Inferior parietal cortex (tissue), 1 donor: ENCODE measurements around the gene TNS1.

Experiments used
- DNase-seq: peaks from one replicate; pipeline ENCODE4 v3.0.0-alpha.2; 2016; ENCODE audit errors: extremely low spot score

TNS1 gene

DNA sequence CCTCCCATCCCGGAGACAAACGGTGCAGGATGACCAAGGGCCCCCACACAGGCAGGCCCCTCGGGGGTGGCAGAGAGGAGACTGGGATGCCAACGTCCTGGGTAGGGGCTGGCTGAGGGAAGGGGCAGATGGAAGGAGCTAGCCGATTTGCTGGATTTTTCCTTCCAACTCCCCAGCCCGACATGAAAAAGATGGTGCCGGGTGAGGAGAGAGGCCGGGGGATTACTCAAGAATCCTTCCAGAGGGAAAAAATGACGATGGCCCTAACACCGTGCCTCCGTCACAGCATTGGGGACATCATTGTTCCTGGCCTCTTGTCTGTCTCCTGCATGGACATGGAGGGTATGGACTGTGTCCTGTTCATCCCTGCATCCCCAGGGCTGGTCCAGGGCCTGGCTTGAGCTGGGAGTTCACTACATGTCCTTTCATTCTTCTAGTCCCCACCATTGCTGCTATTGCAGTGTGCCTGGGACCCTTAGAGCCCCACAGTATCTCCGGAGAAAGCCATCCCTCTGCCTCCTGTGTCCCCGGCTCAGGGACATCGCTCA is 217.7 kb downstream of the TNS1 start:
- no peak for DNase-seq

DNA sequence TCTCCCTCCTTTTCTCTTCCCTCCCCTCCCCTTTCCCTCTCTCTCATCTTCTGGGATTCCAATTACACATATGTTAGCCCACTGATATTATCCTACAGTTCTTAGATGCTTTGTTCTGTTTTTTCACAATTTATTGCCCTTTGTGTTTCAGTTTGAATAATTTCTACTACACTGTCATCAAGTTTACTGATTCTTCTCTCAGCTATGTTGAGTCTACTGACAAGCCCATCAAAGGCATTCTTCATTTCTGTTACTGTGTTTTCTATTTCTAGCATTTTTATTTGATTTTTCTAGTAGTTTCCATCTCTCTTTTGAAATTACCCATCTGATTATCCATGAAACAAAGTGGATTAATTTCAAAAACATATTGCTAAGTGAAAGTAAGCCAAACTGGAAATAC is 219.6 kb downstream of the TNS1 start:
- no peak for DNase-seq

DNA sequence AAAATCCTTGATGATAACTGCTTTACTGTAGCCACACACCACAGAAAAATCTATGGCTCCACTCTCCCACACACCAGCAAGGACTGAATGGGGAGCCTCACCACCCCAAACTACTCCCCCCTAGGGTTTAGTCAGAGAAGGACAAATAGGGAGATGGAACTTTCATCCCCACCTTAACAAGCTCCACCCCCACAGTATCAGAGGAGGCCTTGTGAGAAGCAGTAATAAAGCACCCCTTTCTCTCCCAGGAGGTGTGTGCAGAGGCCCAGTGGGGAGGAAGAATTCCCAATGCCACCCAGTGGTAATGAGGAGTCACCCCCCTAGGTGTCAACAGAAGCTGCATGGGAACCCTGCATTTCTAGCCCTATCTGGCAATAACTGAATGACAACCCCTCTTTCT is 224.9 kb downstream of the TNS1 start:
- DNase-seq = no peak

DNA sequence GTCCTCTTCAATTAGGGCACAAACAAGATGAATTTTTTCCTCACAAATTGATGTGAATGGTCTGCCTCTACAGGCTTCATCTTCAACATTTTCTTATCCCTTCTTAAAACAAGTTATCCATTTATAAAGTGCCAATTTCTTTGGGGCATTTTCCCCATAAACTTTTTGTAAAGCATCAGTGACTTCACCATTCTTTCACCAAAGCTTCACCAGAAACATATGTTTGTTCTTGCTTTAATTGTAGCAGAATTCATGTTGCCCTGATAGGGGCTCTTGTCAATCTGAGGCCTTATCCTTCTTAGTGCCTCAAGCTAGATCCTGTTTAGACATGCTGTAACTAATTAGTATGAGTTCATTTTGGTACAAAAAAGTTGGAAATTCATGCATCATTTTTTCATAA is 226.2 kb downstream of the TNS1 start:
- no peak for DNase-seq

DNA sequence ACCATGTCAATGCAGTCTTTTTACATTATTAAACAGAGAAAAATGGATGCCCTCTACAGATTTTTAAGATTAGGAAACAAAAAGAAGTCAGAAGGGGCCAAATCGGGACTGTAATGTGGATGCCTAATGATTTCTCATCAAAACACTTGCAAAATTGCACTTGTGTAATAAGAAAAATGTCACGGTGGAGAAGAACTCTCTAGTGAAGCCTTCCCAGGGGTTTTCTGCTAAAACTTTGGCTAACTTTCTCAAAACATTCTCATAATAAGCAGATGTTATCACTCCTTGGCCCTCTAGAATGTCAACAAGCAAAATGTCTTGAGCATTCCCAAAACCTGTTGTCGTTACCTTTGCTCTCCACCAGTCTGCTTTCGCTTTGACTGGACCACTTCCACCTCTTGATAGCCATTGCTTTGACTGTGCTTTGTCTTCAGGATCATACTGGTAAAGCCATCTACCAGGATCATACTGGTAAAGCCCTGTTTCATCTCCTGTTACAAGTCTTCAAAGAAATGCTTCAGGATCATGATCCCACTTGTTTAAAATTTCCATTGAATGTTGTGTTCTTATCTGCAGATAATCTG is 226.8 kb downstream of the TNS1 start:
- no peak for DNase-seq

DNA sequence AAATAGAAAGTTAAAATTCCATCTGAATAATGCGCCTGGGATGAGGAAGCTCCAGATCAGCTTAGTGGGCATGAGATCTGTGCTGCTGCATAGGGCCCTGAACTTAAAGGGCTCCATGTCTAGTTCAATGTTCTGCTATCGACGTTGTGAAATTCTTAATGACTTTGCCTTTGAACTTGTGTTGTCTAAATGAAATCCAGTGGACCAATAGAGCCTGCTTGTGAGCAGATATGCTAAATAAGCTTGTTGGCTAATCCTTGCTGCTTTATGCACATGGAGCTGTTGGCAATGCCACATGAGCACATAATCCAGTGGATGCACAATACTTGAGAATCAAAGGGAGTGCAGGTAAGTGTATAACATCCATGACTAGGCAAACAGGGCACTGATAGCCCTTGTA is 228.6 kb downstream of the TNS1 start:
- DNase-seq = no peak

DNA sequence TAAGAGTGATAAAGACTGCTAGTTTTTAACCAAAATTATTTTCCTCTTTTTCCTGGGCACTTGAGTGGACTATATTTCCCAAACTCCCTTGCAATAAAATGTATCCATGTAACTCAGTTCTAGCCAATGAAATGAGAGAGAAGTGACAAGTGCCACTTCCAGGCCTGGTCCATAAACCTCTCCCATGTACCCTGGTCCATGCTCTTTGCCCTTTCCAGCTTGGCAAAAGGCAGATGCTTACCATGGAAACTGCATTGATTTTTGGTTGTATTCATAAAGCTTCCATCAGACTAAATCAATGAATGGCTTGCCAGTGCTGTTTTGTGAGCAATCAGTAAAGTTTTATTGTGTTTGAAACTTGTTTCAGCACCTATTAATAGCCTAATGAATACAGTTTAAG is 229.3 kb downstream of the TNS1 start:
- no peak for DNase-seq

DNA sequence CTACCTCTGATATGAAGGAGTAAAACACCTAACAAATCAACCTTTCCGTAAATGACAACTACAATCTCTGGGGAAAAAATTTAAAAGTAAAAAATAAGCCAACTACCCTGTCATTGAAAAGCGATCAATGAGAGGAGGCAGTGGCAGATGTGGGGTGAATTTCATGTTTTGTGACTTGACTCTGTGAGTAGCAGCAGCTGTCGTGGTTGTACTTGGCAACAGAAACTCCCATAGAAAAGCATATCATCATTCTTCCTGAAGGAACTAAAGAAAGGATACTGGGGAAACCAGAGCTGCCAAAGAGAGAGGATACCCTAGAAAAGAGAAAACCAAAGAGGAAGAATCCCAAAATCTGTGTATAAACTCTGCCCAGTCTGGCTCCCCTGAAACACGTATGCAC is 236.4 kb downstream of the TNS1 start:
- no peak for DNase-seq

DNA sequence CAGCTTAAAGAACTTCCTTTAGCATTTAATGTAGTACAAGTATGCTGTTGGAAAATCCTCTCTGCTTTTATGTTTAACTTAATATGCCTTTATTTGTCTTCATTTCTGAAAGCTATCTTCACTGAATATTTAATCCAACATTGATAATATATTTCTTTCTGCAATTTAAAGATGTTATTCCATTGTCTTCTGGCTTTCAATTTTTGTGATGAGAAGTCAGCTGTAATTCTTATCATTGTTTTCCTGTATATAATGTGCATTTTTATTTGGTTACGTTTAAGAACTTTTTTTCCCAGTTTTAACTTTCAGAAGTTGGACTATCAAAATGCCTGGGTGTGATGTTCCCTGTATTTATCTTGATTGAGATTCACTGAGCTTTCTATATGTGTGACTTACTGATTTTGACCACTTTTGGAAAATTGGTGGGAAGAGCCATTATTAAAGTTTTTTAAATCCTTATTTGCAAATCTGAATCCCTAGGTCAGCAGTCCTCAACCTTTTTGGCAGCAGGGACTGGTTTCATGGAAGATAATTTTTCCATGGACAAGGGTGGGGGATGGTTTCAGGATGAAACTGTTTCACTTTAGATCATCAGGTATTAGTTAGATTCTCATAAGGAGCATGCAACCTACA is 241.0 kb downstream of the TNS1 start:
- no peak for DNase-seq

DNA sequence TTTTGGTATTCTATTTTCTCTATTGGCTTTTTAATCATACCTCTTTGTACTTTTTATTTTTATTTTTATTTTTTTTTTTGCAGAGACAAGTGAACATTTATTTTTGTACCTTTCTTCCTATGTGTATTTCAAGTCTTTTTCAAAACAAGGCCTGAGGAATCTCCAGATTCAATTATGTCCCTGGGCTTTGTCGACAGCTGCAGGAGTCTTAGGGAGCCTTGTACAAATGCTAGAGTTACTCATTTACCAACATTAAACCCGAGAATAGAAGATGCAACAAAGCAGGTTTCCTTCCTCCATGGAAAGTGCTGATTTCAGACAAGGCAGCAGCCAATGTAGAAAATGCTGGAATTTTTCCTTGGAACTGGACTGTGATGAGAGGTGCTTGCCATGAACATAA is 242.8 kb downstream of the TNS1 start:
- DNase-seq = no peak

DNA sequence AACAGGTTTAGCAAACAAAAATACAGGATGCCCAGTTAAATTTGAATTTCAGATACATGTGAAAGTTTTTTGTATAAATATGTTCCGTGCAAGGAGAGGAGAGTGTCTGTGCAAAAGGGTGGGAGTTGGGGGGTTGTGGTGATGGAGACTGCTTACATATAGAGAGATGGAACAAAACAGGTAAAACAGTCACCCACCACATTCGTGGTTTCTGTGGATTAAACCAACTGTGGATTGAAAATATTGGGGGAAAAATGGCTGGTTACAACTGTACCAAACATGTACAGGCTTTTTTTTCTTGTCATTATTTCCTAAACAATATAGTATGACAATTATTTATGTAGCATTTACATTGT is 245.7 kb downstream of the TNS1 start:
- no peak for DNase-seq

DNA sequence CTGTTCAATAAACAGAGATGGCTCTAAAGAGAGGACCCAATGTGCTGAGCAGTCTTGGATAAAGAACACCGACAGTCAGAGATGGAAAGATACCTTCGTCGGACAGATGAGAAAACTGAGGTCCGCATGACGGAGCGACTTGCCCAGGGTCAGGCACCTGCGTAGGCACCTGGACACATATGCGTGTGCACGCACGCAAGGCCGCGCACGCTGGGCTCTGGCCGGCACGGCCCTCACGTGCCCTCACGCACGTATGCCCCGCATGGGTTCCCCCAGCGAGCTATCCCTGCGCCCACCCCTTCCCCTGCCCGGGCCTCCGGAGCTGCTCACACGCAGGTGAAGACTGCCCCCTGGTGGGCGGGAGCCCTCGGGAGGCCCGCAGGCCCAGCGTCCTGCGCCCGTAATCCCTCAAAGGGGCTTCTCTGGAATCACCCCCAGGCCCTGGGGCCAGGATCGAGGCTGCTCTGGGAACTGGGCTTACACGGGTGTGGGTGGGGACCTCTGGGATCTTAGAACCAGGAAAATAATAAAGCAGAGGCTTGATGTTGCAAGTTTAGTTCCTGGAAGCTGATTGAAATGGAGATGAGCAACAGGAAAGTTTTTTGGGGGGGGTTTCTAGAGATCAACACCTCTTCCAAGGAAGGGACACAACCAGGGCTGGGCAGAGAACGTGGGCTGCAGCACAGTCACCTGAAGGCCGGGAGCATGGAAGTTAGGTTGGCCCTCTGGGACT is 246.3 kb downstream of the TNS1 start:
- peak; percentile 75 for DNase-seq

DNA sequence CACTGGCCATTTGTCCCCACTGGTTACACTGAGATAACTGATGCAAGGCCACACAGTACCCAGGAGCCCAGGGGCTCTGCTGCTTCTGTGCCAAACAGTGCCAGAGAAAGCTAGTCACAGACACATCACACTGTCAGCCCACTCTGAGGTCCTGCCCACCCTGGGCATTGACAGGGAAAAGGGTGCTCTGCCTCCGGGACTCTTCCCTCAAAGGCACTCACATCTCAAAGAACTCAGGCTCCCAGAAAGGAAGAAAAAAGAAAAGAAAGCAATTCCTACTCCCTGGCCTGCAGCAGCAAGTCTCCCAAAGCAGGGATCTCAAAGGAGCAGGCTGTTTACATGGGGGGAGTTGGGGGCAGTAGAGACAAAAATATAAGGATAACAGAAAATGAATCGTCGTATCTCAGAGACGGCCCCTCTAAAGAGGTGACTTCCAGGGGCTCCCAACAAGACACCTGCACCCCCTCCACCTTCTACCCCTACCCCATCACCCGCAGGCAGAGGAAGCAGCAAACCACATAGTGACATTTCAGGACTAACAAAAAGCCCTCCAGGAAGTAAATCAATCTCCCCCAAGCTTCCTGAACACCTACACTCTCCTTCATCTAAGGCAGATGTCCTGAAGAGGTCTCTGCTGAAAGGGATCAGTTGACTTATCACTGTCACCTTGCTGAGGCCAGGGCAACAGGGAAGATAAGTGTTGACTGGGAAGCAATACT is 247.6 kb downstream of the TNS1 start:
- no peak for DNase-seq

DNA sequence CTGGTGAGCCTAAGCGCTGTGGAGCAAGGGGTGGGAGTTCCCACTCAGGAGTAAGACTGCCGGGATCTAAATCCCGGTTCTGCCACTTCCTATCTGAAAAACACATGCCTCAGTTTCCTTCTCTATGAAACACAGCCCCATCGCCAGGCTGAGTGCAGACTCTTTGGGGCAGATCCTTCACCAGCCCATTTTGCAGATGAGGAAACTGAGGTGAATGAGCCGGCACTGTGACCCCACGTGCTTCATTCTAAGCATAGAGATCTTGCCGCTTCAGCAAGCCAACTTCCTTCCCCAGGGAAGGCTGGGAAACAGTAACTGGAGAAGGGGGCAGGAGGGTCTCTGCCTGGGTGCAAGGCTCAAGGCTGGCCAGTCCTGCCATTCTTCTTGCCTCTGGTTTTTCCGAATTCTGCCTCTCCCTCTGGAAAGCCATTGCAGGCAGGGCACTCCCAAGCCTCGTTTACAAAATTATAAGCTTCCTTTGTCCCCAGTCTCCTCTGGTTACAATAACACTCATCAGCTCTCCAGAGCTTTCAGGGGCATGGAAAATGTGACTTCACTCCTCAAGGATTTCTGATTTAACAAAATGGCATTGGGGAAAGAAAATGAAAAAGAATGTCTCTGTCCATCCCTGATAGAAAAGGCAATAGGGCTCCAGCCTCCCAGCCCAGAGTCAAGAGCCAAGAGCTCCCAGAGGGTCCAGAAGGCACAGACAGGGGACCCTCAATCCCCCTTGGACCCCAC is 249.2 kb downstream of the TNS1 start:
- DNase-seq = no peak

DNA sequence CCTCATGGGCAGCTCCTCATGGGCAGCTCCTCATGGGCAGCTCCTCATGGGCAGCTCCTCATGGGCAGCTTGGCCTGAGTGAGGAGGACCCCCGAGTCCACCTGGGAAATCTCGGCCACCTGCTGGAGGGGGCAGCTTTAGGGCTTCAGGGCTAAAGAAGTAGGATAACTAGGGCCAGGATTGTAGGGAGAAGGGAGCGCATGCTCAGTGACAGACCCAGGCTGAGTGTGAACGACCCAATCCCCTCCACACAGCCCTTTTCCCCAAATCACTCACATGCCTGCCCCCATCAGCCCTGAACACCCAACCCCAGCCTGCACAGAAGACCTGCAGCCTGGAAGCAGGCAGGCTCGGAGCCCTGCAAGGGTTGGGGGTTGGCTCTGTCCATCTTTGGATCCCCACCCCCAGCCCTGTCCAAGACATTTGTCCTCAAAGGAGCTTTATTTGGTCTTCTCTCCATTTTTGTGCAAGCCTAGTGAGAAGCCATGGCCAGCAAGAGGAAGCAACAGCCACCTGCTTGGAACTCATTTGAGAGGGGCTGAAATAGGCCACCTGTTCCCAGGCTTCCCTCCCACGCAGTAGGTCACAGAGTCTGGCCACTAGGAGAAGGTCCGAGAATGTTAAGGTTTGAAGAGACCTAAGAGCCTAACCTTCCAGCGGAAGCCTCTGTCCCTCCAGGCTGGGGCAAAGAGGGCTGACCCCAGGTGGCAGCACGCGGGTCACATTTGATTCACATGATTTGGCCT is 249.9 kb downstream of the TNS1 start:
- no peak for DNase-seq

DNA sequence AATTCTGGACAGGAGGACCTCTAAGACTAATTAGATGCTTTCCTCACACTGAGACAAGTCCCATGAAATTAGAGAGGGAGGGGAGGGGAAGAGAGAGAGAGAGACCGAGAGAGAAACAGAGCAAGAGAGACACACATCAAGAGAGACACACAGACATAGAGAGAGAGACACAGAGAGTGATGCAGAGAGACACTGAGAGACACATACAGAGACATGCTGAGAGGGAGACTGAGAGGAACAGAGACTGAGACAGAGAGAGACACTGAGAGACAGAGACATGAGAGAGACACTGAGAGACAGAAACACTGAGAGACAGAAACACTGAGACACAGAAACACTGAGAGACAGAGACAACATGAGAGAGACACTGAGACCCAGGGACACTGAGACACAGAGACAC is 250.8 kb downstream of the TNS1 start:
- no peak for DNase-seq

DNA sequence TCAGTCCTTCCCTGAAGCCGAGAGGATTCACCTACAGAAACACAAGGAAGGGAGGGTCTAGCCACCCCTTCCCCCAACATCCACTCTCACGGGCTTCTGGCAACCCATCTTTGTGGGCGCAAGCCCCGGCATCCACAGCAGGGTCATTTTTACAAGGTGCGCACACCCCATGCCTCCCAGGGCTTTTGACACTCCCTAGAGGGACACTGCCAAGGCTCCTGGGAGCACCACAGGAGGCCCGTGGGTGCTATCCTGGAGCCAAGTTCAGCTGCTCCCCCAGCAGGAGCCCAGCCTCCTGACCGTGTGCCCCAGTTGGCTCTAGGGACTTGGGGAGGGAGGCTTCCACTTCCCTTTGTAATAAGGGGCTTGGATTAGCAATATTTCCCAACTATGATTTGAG is 251.6 kb downstream of the TNS1 start:
- DNase-seq = no peak
